ENCODE measurements around the gene FOXN3.

DNA sequence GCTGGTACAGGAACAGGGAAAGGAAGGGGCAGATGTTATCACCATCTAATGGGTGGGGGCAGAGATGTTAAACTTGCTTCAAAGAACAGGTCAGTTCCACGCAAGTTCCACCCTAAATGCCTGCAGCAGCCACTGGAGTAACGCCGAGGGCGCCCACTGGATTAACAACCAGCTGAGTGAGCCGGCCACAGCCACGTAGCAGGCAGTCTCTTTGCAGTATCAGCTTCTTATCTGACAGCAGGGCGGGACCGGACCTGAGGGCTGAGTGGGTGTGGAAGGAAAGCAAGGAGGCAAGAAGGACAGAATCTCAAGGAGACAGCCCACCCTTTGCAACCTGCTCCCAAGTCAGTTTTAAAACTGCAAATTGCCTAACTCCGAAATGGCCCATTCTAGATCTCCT is 38.4 kb upstream of the FOXN3 start:
- no peak for TF ChIP-seq EZH2 (IDR thresholded peaks at IDR 0.05; ENCODE audit: borderline replicate concordance, low read depth, low read length, severe bottlenecking)
- TF ChIP-seq FOS (IDR thresholded peaks at IDR 0.05; ENCODE audit: borderline replicate concordance, insufficient read depth, low read length) = no peak
